ENCODE measurements around the gene OR2F2. TPM values are rescaled to one million over a fixed set of nuclear protein-coding genes. Genes with fewer than 3 reads are reported as not detected.

OR2F2 gene
- total RNA-seq, 1 experiment from 2014 or later, result not detected

- no peaks in the 10 kb centered on the region for H4K20me1 ChIP-seq (ENCODE audit: insufficient read depth)
- DNase-seq (ENCODE audit: low read depth, low spot score), result no peak
- H2AFZ ChIP-seq (ENCODE audit: low read depth, low read length, poor library complexity, severe bottlenecking), result no peak overlapping the region
- no peaks in the 10 kb centered on the region for H3K4me1 ChIP-seq (ENCODE audit: control insufficient read depth in 1 of 2, insufficient read depth in 2 of 2, low read length in 2 of 2)
- H3K36me3 ChIP-seq (ENCODE audit: control insufficient read depth in 1 of 2, insufficient read depth in 2 of 2, low read length in 2 of 2), result no peaks in the 10 kb centered on the region
- TF ChIP-seq, protein P1, sequence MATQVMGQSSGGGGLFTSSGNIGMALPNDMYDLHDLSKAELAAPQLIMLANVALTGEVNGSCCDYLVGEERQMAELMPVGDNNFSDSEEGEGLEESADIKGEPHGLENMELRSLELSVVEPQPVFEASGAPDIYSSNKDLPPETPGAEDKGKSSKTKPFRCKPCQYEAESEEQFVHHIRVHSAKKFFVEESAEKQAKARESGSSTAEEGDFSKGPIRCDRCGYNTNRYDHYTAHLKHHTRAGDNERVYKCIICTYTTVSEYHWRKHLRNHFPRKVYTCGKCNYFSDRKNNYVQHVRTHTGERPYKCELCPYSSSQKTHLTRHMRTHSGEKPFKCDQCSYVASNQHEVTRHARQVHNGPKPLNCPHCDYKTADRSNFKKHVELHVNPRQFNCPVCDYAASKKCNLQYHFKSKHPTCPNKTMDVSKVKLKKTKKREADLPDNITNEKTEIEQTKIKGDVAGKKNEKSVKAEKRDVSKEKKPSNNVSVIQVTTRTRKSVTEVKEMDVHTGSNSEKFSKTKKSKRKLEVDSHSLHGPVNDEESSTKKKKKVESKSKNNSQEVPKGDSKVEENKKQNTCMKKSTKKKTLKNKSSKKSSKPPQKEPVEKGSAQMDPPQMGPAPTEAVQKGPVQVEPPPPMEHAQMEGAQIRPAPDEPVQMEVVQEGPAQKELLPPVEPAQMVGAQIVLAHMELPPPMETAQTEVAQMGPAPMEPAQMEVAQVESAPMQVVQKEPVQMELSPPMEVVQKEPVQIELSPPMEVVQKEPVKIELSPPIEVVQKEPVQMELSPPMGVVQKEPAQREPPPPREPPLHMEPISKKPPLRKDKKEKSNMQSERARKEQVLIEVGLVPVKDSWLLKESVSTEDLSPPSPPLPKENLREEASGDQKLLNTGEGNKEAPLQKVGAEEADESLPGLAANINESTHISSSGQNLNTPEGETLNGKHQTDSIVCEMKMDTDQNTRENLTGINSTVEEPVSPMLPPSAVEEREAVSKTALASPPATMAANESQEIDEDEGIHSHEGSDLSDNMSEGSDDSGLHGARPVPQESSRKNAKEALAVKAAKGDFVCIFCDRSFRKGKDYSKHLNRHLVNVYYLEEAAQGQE (IDR thresholded peaks at IDR 0.05; ENCODE audit: low read depth), result no peak
- TF ChIP-seq, protein P2, sequence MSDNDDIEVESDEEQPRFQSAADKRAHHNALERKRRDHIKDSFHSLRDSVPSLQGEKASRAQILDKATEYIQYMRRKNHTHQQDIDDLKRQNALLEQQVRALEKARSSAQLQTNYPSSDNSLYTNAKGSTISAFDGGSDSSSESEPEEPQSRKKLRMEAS (IDR thresholded peaks at IDR 0.05), result no peak
- TF ChIP-seq ATF3 (IDR thresholded peaks at IDR 0.05) (no peak), ZNF274 (IDR thresholded peaks at IDR 0.05; ENCODE audit: low read depth, low read length) (no peak), POLR2AphosphoS5 (IDR thresholded peaks at IDR 0.05; ENCODE audit: low read depth, low read length) (no peak), TCF7L2 (IDR thresholded peaks at IDR 0.05; ENCODE audit: borderline replicate concordance, extremely low read depth, insufficient read depth, insufficient read length) (no peak), RAD21 (IDR thresholded peaks at IDR 0.05; ENCODE audit: low read depth) (no peak)
- no peak for ATAC-seq
- H3K9ac ChIP-seq (ENCODE audit: low read length), result no peak overlapping the region
- CTCF ChIA-PET, result no interaction called here
- H3K4me2 ChIP-seq (ENCODE audit: low read length), result no peak overlapping the region
- H3K4me3 ChIP-seq (replicated peaks in 1 of 2; ENCODE audit: low read depth in 1 of 2, low read length in 2 of 2), result no peak overlapping the region
- intact Hi-C loops (cut with micrococcal nuclease), result loop anchor here (5.0 kb wide), 1 partner anchor 34 kb away; no protein-coding TSS in a partner anchor
- no peaks in the 10 kb centered on the region for H3K79me2 ChIP-seq (ENCODE audit: insufficient read depth, low read length)
- H3K9me3 ChIP-seq (ENCODE audit: control insufficient read depth in 1 of 2, insufficient read depth in 1 of 2, low read depth in 1 of 2, low read length in 2 of 2), result no peaks in the 10 kb centered on the region
- no peaks in the 10 kb centered on the region for H3K27me3 ChIP-seq (ENCODE audit: insufficient read depth, low read length)
- H3K9me2 ChIP-seq (ENCODE audit: insufficient read depth), result no peaks in the 10 kb centered on the region
- BruUV-seq (replicated peaks), result no TSS peak
- H3K27ac ChIP-seq (ENCODE audit: low read depth, low read length), result no peak overlapping the region
- POLR2A ChIA-PET, result no interaction called here
- RAD21 ChIA-PET (ENCODE audit: low non-redundant PET in 1 of 2, low total read pairs in 2 of 2, uncharacterized antibody in 2 of 2, unreplicated experiment in 2 of 2), result no interaction called here
Observed at GRCh38 chr7:143978585-143978984, 43.6 kb downstream of the OR2F2 start.

All from HCT116 (cell line).